ENCODE measurements around the gene DKK3. TPM values are rescaled to one million over a fixed set of nuclear protein-coding genes. Genes with fewer than 3 reads are reported as not detected.

DKK3 gene
- total RNA-seq, 1 donor from 2014 or later: 8.4 TPM

DNA sequence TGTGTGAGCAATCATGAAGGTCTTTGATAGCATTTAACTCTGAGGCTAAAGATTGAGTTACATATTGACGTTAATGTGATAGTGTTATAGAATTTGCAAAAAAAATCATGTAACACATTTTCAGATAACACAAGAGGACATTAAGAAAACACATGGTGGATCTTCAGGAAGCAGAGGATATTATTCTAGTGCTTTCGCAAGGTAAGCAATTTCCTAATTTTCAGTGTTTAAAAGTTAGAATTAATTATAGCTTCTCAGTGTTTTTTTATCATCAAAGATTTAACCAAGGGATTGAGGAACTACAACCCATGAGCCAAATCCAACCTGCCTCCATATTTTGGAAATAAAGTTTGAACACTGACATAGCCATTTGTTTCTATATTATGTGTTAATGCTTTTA is 78.5 kb downstream of the DKK3 start:
- H3K36me3 Mint-ChIP-seq (ENCODE audit: low read depth, unreplicated experiment): peaks cover 16% of the 10 kb centered on the region
- TF ChIP-seq, protein P1, sequence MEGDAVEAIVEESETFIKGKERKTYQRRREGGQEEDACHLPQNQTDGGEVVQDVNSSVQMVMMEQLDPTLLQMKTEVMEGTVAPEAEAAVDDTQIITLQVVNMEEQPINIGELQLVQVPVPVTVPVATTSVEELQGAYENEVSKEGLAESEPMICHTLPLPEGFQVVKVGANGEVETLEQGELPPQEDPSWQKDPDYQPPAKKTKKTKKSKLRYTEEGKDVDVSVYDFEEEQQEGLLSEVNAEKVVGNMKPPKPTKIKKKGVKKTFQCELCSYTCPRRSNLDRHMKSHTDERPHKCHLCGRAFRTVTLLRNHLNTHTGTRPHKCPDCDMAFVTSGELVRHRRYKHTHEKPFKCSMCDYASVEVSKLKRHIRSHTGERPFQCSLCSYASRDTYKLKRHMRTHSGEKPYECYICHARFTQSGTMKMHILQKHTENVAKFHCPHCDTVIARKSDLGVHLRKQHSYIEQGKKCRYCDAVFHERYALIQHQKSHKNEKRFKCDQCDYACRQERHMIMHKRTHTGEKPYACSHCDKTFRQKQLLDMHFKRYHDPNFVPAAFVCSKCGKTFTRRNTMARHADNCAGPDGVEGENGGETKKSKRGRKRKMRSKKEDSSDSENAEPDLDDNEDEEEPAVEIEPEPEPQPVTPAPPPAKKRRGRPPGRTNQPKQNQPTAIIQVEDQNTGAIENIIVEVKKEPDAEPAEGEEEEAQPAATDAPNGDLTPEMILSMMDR (IDR thresholded peaks at IDR 0.05; ENCODE audit: unreplicated experiment): no peak

DNA sequence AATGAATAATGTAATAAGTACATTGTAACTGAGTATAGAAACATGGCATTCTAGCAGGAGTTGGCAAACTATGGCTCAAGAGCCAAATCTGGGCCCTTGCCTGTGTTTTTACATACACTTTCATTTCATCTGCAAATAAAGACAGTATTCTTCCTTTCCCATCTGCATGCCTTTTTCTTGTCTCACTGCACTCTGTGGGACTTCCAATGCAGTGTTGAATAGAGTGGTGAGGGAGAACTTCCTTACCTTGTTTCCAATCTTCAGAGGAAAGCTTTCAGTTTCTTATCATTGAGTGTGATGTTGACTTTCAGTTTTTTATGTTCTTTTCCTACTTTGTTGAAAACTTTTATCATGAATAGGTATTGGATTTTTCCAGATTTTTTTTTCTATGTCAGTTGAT is 84.6 kb downstream of the DKK3 start:
- H3K27ac Mint-ChIP-seq (ENCODE audit: unreplicated experiment): no peak overlapping the region
- no peak for DNase-seq (ENCODE audit: low spot score)
- H3K36me3 Mint-ChIP-seq (ENCODE audit: low read depth, unreplicated experiment): peaks cover 16% of the 10 kb centered on the region
- no peaks in the 10 kb centered on the region for H3K9me3 Mint-ChIP-seq (ENCODE audit: unreplicated experiment)
- H3K4me1 Mint-ChIP-seq (ENCODE audit: unreplicated experiment): no peaks in the 10 kb centered on the region
- TF ChIP-seq, protein P1 (IDR thresholded peaks at IDR 0.05; ENCODE audit: unreplicated experiment): no peak
- H3K27me3 Mint-ChIP-seq (ENCODE audit: unreplicated experiment): no peaks in the 10 kb centered on the region
- no peak overlapping the region for H3K4me3 Mint-ChIP-seq (ENCODE audit: unreplicated experiment)

More for the DNA sequence above, 78.5 kb downstream of the DKK3 start:
- DNase-seq (ENCODE audit: low spot score): no peak
- no peaks in the 10 kb centered on the region for H3K27me3 Mint-ChIP-seq (ENCODE audit: unreplicated experiment)
- no peaks in the 10 kb centered on the region for H3K9me3 Mint-ChIP-seq (ENCODE audit: unreplicated experiment)
- H3K4me3 Mint-ChIP-seq (ENCODE audit: unreplicated experiment): no peak overlapping the region
- no peak overlapping the region for H3K27ac Mint-ChIP-seq (ENCODE audit: unreplicated experiment)
- H3K4me1 Mint-ChIP-seq (ENCODE audit: unreplicated experiment): no peaks in the 10 kb centered on the region

DNA sequence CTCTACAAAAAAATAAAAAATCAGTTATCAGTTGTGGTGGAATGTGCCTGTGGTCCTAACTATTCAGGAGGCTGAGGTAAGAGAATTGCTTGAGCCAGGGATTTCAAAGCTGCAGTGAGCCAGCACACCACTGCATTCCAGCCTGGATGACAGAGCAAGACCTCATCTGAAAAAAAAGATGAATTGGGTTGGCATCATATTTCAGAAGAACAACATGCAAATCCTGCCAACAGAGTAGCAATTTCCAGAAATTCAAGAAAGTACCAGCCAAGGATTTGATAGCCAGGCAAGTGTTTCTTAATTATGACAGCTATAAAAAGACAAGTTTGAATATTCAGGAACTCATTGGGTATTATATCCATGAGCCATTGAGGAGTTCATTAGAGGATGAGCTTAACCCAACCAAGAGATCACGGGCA is 91.4 kb downstream of the DKK3 start:
- TF ChIP-seq, protein P1 (IDR thresholded peaks at IDR 0.05; ENCODE audit: unreplicated experiment): no peak
- Mint-ChIP-seq H3K4me1 (ENCODE audit: unreplicated experiment) (peaks cover 5% of the 10 kb centered on the region), H3K4me3 (ENCODE audit: unreplicated experiment) (no peak overlapping the region), H3K9me3 (ENCODE audit: unreplicated experiment) (no peaks in the 10 kb centered on the region), H3K27ac (ENCODE audit: unreplicated experiment) (no peak overlapping the region), H3K36me3 (ENCODE audit: low read depth, unreplicated experiment) (no peaks in the 10 kb centered on the region), H3K27me3 (ENCODE audit: unreplicated experiment) (no peaks in the 10 kb centered on the region)
- no peak for DNase-seq (ENCODE audit: low spot score)

DNA sequence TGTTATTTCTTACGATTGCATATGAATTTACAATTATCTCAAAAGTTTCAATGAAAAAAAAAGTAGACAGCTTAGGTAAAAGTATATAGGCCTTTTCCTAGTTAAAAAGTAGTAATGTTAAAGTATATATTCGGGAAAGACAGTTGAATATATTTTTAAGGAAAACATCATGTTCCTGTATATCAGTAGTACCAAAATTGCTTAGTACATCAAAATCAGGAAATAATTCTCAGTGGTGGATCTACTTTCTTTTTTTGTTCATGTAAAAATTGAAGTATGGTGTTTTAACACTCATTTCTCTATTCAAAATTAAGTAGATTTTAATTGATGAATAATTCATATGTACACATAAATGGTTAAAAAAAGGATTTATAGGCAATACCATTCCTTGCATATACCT is 92.8 kb downstream of the DKK3 start:
- no peak overlapping the region for H3K4me3 Mint-ChIP-seq (ENCODE audit: unreplicated experiment)
- H3K9me3 Mint-ChIP-seq (ENCODE audit: unreplicated experiment): no peaks in the 10 kb centered on the region
- H3K4me1 Mint-ChIP-seq (ENCODE audit: unreplicated experiment): peaks cover 17% of the 10 kb centered on the region
- H3K27ac Mint-ChIP-seq (ENCODE audit: unreplicated experiment): no peak overlapping the region
- no peak for DNase-seq (ENCODE audit: low spot score)
- TF ChIP-seq, protein P1 (IDR thresholded peaks at IDR 0.05; ENCODE audit: unreplicated experiment): no peak
- no peaks in the 10 kb centered on the region for H3K36me3 Mint-ChIP-seq (ENCODE audit: low read depth, unreplicated experiment)
- no peaks in the 10 kb centered on the region for H3K27me3 Mint-ChIP-seq (ENCODE audit: unreplicated experiment)

DNA sequence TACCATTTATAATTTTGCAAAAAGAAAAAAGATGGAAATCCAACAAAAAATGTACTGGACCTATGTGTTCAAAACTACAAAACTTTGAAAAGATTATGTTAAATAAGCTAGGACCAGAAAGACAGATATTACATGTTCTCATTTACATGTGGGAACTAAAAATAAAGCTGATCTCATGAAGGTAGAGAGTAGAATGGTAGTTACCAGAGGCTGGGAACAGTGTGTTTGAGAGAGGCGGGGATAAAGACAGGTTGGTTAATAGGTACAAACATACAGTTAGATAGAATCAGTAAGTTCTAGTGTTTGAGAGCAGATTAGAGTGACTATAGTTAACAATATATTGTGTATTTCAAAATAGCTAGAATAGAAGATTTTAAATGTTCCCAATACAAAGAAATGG is 95.0 kb downstream of the DKK3 start:
- Mint-ChIP-seq H3K4me3 (ENCODE audit: unreplicated experiment) (no peak overlapping the region), H3K4me1 (ENCODE audit: unreplicated experiment) (peaks cover 17% of the 10 kb centered on the region)
- TF ChIP-seq, protein P1 (IDR thresholded peaks at IDR 0.05; ENCODE audit: unreplicated experiment): no peak

More for the DNA sequence above, 95.0 kb downstream of the DKK3 start:
- no peak for DNase-seq (ENCODE audit: low spot score)
- Mint-ChIP-seq H3K36me3 (ENCODE audit: low read depth, unreplicated experiment) (no peaks in the 10 kb centered on the region), H3K9me3 (ENCODE audit: unreplicated experiment) (no peaks in the 10 kb centered on the region), H3K27me3 (ENCODE audit: unreplicated experiment) (no peaks in the 10 kb centered on the region), H3K27ac (ENCODE audit: unreplicated experiment) (no peak overlapping the region)

Other genes starting within 250 kb of the DKK3 start
- gene USP47, start 166.7 kb downstream of the DKK3 start, total RNA-seq (ENCODE audit: unreplicated experiment): 45.1 TPM
- 21.7 TPM for gene MICAL2, start 102.0 kb upstream of the DKK3 start, total RNA-seq (ENCODE audit: unreplicated experiment)

Measured in endothelial cell (in vitro differentiated cells).